Ishikawa (cell line): ENCODE measurements around the gene CD82.

Experiments used
- CEBPB ChIP-seq: IDR thresholded peaks from 2 replicates; pipeline ENCODE4 v1.6.1; 2012
- CREB1 ChIP-seq: IDR thresholded peaks from 2 replicates; pipeline ENCODE4 v1.6.1; 2012; ENCODE audit warnings: low read depth
- EGR1 ChIP-seq: IDR thresholded peaks from 2 replicates; pipeline ENCODE4 v1.6.1; 2012
- EP300 ChIP-seq: IDR thresholded peaks from 2 replicates; pipeline ENCODE4 v1.6.1; 2012; ENCODE audit warnings: borderline replicate concordance
- FOXM1 ChIP-seq: IDR thresholded peaks from 2 replicates; pipeline ENCODE4 v1.6.1; 2012; ENCODE audit warnings: low read depth, borderline replicate concordance
- NFIC ChIP-seq: IDR thresholded peaks from 2 replicates; pipeline ENCODE4 v1.6.1; 2012
- RAD21 ChIP-seq: IDR thresholded peaks from 2 replicates; pipeline ENCODE4 v1.6.1; 2012; ENCODE audit warnings: low read depth
- TAF1 ChIP-seq: IDR thresholded peaks from 2 replicates; pipeline ENCODE4 v1.6.1; 2012; ENCODE audit warnings: low read depth, mild to moderate bottlenecking
- TCF12 ChIP-seq: IDR thresholded peaks from 2 replicates; pipeline ENCODE4 v1.6.1; 2012; ENCODE audit warnings: low read depth
- TEAD4 ChIP-seq: IDR thresholded peaks from 2 replicates; pipeline ENCODE4 v1.6.1; 2012
- YY1 ChIP-seq: IDR thresholded peaks from 2 replicates; pipeline ENCODE4 v1.6.1; 2012; ENCODE audit warnings: low read depth
- ZBTB7A ChIP-seq: IDR thresholded peaks from 2 replicates; pipeline ENCODE4 v1.6.1; 2012; ENCODE audit warnings: low read depth
- TF ChIP-seq, protein P1 (sequence below): IDR thresholded peaks from 2 replicates; pipeline ENCODE4 v1.6.1; 2012
- TF ChIP-seq, protein P2 (sequence below): IDR thresholded peaks from 2 replicates; pipeline ENCODE4 v1.6.1; 2012; ENCODE audit warnings: low read depth, mild to moderate bottlenecking
- TF ChIP-seq, protein P3 (sequence below): IDR thresholded peaks from 2 replicates; pipeline ENCODE4 v1.6.1; 2012

CD82 gene

DNA sequence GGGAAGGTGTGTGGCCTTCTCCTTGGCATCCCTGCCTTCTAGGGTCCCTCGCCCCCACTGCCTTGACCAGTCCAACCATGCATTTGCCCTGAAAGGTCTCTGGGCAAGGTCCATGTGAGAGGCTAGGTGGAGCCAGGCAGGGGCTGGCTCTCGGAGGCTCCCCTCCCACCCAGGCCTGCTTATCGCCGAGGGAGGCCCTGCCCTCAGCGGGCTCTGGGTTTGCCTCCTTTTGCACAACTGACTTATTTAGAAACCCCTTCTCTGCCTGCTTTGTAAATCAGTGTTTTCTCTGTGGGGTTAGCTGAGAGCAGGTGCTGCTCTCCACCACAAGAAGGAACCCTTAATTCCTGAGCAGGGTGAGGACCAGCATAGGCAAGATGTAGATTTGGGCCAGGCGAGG, 47.7 kb downstream of the CD82 start:
- TF ChIP-seq, protein P1, sequence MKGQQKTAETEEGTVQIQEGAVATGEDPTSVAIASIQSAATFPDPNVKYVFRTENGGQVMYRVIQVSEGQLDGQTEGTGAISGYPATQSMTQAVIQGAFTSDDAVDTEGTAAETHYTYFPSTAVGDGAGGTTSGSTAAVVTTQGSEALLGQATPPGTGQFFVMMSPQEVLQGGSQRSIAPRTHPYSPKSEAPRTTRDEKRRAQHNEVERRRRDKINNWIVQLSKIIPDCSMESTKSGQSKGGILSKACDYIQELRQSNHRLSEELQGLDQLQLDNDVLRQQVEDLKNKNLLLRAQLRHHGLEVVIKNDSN = no peak
- no peak for TF ChIP-seq EGR1
- no peak for TF ChIP-seq TCF12
- no peak for TF ChIP-seq RAD21

DNA sequence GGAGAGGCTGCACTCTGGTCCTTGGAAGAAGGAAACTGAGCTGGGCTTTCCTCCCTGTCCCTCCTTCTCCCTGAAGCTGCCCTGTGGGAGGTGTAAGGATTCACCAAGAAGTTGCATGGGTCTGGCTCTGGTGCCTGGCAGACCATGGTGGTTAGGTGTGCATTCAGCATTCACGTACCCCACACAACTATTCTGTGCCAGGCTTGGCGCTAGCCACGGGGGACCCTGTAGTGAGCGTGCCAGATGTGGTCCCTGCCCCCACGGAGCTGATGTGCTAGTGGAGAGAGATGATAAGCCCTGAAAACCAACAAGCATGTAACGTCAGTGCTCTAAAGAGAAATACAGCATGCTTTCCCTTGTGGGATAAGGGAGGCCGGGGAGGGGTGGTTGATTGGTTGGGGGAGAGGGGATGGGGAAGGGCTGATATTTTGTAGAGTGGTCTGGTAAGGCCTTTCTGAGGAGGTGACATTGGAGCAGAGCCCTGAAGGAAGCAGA, 48.9 kb downstream of the CD82 start:
- TF ChIP-seq CEBPB = no peak
- TF ChIP-seq FOXM1 = no peak
- TF ChIP-seq NFIC = no peak
- no peak for TF ChIP-seq RAD21
- TF ChIP-seq TCF12 = no peak

DNA sequence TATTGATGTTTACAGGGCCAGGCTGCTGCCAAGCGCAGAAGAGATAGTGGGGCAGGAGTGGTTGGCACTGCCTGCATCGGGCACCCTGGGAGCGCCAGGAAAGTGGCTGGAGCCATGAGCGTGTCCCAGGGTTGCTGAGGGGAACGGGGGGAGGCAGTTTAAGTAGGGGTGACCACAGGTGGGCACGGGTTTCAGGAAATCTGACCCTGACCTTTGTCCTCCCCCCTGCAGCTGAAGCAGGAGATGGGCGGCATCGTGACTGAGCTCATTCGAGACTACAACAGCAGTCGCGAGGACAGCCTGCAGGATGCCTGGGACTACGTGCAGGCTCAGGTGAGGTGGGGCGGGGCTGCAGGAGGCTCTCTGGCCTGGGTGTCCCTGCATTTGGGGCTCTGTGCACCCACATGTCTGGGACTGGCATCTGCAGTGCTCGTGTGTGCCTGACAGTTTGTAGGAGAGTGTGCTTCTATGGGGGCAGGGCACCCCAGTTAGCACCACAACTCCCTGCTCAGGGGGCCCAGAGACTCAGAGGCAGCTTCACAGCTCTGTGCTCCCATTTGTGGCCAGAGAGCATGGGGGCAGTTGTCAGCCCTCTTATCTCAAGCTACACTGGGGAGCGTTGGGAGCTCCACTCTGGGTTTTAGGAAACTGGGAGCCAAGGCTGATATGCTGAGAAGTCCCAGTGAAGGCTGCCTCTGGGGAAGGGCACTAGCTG, 49.7 kb downstream of the CD82 start:
- no peak for TF ChIP-seq CREB1
- no peak for TF ChIP-seq EP300
- no peak for TF ChIP-seq FOXM1
- TF ChIP-seq TAF1 = no peak
- TF ChIP-seq, protein P2, sequence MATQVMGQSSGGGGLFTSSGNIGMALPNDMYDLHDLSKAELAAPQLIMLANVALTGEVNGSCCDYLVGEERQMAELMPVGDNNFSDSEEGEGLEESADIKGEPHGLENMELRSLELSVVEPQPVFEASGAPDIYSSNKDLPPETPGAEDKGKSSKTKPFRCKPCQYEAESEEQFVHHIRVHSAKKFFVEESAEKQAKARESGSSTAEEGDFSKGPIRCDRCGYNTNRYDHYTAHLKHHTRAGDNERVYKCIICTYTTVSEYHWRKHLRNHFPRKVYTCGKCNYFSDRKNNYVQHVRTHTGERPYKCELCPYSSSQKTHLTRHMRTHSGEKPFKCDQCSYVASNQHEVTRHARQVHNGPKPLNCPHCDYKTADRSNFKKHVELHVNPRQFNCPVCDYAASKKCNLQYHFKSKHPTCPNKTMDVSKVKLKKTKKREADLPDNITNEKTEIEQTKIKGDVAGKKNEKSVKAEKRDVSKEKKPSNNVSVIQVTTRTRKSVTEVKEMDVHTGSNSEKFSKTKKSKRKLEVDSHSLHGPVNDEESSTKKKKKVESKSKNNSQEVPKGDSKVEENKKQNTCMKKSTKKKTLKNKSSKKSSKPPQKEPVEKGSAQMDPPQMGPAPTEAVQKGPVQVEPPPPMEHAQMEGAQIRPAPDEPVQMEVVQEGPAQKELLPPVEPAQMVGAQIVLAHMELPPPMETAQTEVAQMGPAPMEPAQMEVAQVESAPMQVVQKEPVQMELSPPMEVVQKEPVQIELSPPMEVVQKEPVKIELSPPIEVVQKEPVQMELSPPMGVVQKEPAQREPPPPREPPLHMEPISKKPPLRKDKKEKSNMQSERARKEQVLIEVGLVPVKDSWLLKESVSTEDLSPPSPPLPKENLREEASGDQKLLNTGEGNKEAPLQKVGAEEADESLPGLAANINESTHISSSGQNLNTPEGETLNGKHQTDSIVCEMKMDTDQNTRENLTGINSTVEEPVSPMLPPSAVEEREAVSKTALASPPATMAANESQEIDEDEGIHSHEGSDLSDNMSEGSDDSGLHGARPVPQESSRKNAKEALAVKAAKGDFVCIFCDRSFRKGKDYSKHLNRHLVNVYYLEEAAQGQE = no peak
- TF ChIP-seq TCF12 = no peak
- no peak for TF ChIP-seq CEBPB
- TF ChIP-seq TEAD4 = no peak
- TF ChIP-seq, protein P3, sequence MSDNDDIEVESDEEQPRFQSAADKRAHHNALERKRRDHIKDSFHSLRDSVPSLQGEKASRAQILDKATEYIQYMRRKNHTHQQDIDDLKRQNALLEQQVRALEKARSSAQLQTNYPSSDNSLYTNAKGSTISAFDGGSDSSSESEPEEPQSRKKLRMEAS = no peak
- TF ChIP-seq NFIC = no peak
- no peak for TF ChIP-seq YY1
- TF ChIP-seq ZBTB7A = no peak
- no peak for TF ChIP-seq RAD21
- TF ChIP-seq, protein P1 = no peak
- TF ChIP-seq EGR1 = no peak

DNA sequence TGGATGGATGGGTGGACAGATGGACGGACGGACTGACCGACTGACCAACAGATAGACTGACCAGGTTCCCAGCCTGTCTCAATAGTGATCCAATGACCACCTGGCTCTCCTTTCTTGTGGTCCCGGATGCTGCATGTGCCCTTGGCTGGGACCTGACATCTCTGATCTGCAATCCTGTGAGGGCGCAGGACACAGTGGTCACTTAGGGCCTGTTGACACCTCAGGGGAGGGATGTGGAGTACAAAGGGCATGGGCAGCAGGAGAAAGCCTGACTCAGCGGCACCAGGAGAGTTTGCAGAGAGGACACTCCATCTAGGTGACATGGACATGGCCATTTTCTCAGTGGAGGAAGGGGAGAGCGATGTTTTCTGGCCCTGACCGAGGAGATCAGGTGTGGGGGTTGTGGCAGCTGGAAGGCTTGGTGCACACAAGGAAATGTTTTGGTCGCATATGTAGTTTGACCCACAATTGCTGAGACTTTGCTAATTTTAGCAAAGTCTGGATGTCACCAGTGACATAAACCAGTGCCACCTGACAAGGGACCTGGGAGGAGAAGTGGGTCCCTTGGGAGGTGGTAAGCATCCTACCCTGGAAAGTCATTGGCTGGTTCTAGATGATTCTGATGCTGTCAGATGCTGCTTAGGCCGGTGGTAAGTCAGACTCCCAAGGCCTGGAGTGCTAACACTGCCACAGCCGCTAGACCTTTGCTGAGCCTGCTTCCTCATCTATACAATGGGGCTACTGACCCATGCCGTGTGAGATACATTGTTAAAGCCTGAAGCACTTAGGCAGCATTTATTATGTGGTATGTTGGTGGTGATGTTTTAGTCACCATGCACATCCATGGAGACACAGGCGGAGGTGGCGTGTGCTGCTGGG, 50.7 kb downstream of the CD82 start:
- TF ChIP-seq, protein P3 = no peak
- TF ChIP-seq ZBTB7A (no peak), CREB1 (no peak), FOXM1 (no peak), NFIC (no peak)

DNA sequence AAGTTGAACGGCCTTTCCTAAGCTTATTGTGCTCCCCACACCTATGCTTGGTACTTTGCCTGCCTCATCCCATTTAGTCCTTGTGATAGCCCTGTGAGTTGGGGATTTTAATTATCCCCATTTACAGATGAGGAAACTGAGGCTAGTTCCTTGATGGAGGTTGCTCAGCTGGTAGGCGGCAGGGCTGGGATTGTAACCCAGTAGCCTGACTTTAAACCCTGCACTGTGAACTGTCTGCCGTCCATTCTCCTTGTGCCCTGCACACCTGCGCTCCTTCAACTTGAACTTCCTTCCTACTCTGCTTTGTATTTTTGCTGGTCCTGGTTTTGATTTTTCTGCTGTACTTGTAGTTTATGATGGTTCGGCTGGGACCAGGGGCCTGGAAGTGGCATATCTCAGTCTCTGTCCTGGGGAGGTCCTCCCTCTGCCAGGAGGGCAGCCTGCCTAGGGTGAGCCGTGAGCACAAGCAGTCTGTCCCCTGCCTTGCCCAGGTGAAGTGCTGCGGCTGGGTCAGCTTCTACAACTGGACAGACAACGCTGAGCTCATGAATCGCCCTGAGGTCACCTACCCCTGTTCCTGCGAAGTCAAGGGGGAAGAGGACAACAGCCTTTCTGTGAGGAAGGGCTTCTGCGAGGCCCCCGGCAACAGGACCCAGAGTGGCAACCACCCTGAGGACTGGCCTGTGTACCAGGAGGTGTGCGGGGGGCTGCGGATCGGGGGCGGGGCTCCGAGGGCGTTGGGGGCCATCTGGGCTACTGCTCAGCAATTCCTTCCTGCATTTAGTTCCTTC, 52.4 kb downstream of the CD82 start:
- TF ChIP-seq CEBPB (no peak), CREB1 (no peak), RAD21 (no peak), NFIC (no peak), FOXM1 (no peak), EGR1 (no peak)
- TF ChIP-seq, protein P3 = no peak

DNA sequence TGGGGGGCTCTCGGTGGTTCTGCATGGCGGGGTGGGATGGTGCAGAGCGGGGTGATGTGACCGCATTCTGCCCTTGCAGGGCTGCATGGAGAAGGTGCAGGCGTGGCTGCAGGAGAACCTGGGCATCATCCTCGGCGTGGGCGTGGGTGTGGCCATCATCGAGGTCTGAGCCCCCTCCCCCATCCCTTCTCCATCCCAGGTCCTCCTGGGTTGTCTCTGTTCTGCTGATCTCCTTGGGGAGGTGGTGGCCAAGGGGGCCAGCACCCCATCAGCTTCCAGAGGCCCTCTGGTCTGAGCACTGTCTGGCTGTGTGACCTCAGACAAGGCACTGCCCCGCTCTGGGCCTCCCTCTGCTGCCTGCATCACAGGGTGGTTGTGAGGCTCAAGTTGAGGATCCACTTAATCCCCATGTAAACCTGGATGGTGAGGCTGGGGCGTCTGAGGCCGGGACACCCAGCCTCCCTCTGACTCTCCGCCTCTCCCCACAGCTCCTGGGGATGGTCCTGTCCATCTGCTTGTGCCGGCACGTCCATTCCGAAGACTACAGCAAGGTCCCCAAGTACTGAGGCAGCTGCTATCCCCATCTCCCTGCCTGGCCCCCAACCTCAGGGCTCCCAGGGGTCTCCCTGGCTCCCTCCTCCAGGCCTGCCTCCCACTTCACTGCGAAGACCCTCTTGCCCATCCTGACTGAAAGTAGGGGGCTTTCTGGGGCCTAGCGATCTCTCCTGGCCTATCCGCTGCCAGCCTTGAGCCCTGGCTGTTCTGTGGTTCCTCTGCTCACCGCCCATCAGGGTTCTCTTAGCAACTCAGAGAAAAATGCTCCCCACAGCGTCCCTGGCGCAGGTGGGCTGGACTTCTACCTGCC, 53.3 kb downstream of the CD82 start:
- TF ChIP-seq CEBPB = no peak
- TF ChIP-seq, protein P3 = no peak
- TF ChIP-seq TCF12 = no peak
- TF ChIP-seq RAD21 = no peak
- TF ChIP-seq, protein P1 = no peak
- TF ChIP-seq, protein P2 = no peak
- TF ChIP-seq ZBTB7A = no peak
- no peak for TF ChIP-seq FOXM1
- TF ChIP-seq NFIC = no peak
- no peak for TF ChIP-seq EGR1
- TF ChIP-seq TEAD4 = no peak
- TF ChIP-seq EP300 = no peak
- no peak for TF ChIP-seq TAF1
